HK-2 (cell line): Measurements from ENCODE around the gene SRSF5.
"Not testable (repeated sequence)": the region's sequence is repeated elsewhere in the genome, so short reads cannot be mapped to it uniquely, and the experiment has no call there.

ENCODE experiments used
- DNase-seq: peaks from one replicate; pipeline ENCODE4 v3.0.0-alpha.2; 2018; ENCODE audit not compliant: unreplicated experiment

SRSF5 gene

GRCh38 chr14:69766984-69767368 lies at the start of gene SRSF5:
SRSF5 (plus strand) TSS chr14:69767142; CDS start chr14:69768157, 1,015 bp downstream.
- peak; percentile 91 for DNase-seq

GRCh38 chr14:69718614-69719013 lies 48.3 kb upstream of the SRSF5 start:
- DNase-seq: not testable (repeated sequence)

- DNase-seq: peak; percentile 64
These were observed 47.4 kb upstream of the SRSF5 start for GRCh38 chr14:69719501-69719951.

- no peak for DNase-seq
These were observed 46.0 kb upstream of the SRSF5 start for GRCh38 chr14:69720912-69721311.

GRCh38 chr14:69726761-69727511 lies 40.0 kb upstream of the SRSF5 start:
- DNase-seq: peak; percentile 76

GRCh38 chr14:69727860-69728259 lies 39.1 kb upstream of the SRSF5 start:
- DNase-seq: no peak

GRCh38 chr14:69731919-69732598 lies 34.9 kb upstream of the SRSF5 start:
- not testable (repeated sequence) for DNase-seq

GRCh38 chr14:69736405-69736804 lies 30.5 kb upstream of the SRSF5 start:
- not testable (repeated sequence) for DNase-seq

- no peak for DNase-seq
These were observed 25.9 kb upstream of the SRSF5 start for GRCh38 chr14:69741055-69741454.

- DNase-seq: no peak
These were observed 17.0 kb upstream of the SRSF5 start for GRCh38 chr14:69749956-69750355.

GRCh38 chr14:69750495-69750894 lies 16.4 kb upstream of the SRSF5 start:
- no peak for DNase-seq

- no peak for DNase-seq
These were observed 14.2 kb upstream of the SRSF5 start for GRCh38 chr14:69752773-69753172.

- no peak for DNase-seq
These were observed 13.1 kb upstream of the SRSF5 start for GRCh38 chr14:69753860-69754259.

GRCh38 chr14:69754487-69754886 lies 12.5 kb upstream of the SRSF5 start:
- no peak for DNase-seq

GRCh38 chr14:69755296-69755695 lies 11.6 kb upstream of the SRSF5 start:
- no peak for DNase-seq

GRCh38 chr14:69755784-69756183 lies 11.2 kb upstream of the SRSF5 start:
- no peak for DNase-seq

- DNase-seq: no peak
These were observed 10.6 kb upstream of the SRSF5 start for GRCh38 chr14:69756298-69756697.

- no peak for DNase-seq
These were observed 6.1 kb upstream of the SRSF5 start for GRCh38 chr14:69760810-69761209.

- DNase-seq: no peak
These were observed 3.0 kb upstream of the SRSF5 start for GRCh38 chr14:69763761-69764510.

- DNase-seq: peak; percentile 89
These were observed 542 bp downstream of the SRSF5 start for GRCh38 chr14:69767369-69767999.

GRCh38 chr14:69768873-69769272 lies 1.9 kb downstream of the SRSF5 start:
- DNase-seq: no peak

- DNase-seq: no peak
These were observed 2.7 kb downstream of the SRSF5 start for GRCh38 chr14:69769623-69770022.
